Measurements from ENCODE around the gene CD74.

The CD74 gene

DNA sequence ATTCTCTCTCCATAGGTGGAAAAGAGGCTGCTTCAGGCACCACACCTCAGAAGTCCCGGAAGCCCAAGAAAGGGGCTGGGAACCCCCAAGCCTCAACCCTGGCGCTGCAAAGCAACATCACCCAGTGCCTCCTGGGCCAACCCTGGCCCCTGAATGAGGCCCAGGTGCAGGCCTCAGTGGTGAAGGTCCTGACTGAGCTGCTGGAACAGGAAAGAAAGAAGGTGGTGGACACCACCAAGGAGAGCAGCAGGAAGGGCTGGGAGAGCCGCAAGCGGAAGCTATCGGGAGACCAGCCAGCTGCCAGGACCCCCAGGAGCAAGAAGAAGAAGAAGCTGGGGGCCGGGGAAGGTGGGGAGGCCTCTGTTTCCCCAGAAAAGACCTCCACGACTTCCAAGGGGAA, 16.4 kb downstream of the CD74 start:
- FAIRE-seq = no peak

DNA sequence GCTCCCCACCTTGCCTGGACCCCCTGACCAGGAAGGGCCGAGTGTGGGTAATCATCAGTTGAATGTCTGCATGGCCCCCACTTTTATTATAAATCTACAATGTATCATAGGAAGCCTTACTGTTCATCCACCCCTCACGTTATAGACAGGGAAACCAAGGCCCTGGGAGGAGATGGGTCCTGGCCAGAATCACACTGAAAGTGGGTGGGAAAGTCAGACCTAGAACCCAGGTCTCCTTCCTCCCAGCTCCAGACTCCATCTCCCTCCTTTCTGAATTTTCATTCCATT, 17.1 kb downstream of the CD74 start:
- FAIRE-seq = no peak

DNA sequence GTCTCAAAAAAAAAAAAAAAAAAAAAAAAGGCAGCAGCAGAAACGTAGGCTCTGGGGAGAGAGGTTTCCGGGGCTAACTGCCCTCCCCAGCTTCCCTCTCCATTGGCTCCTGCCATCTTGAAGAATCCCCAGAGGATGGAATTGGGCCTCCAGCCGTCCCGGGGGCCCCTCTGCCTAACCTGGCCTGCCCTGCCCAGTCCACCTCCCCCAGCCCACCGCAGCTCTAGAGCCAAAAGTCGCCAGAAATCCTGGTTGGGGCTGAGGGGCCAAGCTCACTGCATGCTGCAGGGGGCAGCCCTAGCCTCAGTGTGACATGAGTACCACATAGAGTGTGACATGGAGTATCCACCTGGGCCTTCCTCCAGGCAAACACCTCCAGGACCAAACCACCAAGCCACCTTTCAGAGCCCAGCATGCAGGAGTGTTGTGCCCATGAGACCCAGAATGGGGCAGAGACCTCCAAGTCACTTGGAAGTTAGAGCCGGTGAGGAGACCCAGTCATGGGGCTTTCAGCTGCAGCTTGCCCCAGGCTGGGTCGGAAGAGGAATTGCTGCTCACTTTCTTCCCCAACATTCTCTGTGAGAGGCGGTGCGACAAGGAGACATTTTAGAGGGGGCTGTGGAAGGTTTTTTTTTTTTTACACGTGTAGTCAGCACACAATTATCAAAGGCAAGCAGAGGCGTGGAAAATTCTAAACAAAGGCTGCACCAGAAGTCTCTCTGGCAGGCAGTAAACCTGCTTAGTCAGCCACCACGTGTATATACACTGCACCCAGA, 17.6 kb downstream of the CD74 start:
- FAIRE-seq = no peak

DNA sequence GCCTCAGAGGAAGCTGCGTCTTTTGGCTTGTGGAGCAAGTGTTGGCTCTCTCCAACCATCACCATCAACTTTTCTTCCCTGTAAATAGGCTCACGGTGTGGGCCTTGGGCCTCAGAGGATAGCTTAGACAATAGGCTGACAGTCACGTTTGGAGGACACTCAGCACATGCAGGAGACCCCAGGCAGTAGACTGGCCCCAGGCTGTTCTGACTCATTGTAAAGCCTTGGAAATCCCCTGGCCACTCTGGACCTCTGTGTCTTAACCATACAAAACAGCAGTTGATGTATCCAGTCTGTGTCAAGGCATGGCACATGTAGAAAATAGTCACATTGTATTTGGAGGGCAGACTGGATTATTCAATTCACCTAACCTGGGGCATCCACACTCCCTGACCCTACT, 18.6 kb downstream of the CD74 start:
- no peak for FAIRE-seq

DNA sequence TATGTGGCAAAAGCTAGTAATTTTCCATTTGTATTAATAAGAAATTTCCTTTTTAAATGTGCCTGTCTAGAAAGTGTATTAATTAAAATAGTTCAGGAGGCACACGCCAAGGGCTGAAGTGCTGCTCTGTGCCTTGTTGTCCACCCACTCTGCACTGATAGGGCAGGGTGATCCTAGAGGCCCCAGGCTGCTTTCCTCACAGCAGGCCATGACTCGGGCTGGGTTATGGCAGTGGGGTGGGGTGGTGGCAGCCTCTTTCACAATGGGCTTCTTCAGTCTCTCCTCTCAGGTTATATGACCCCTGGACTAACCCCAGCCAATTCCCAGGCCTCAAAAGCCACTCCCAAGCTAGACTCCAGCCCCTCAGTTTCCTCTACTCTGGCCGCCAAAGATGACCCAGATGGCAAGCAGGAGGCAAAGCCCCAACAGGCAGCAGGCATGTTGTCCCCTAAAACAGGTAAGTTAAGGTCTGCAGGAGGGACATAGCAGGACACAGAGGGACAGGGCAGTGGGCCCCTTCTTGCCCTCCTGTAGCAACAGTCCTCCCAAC, 19.5 kb downstream of the CD74 start:
- no peak for FAIRE-seq

DNA sequence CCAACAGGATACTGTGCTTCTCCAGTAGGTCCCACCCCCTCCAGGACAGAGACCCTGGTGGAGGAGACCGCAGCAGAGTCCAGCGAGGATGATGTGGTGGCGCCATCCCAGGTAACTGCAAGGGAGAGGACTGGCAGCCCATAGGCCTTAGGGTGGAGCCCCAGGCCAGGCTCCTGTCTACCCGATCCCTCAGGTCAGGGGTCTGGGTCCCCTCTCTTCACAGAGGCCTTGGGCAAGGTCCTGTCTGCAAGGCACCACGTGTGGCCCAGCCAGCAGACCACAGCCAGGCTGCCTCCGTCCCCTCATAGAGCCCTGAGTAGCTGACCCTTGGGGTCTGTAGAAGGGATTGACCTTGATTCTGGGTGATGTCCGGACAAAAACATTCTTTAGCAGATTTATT, 20.0 kb downstream of the CD74 start:
- no peak for FAIRE-seq

DNA sequence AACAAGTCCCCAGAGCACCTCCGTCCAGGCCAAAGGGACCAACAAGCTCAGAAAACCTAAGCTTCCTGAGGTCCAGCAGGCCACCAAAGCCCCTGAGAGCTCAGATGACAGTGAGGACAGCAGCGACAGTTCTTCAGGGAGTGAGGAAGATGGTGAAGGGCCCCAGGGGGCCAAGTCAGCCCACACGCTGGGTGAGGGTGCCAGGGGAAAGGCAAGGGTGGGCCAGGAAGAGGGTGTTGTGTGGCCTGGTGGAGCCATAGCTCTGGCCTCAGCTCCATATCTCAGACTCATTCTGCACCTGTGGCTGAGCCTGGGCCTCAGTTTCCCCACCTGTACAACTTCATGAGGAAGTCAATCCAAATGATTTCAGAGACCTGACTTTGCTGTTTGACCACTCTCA, 20.7 kb downstream of the CD74 start:
- no peak for FAIRE-seq

DNA sequence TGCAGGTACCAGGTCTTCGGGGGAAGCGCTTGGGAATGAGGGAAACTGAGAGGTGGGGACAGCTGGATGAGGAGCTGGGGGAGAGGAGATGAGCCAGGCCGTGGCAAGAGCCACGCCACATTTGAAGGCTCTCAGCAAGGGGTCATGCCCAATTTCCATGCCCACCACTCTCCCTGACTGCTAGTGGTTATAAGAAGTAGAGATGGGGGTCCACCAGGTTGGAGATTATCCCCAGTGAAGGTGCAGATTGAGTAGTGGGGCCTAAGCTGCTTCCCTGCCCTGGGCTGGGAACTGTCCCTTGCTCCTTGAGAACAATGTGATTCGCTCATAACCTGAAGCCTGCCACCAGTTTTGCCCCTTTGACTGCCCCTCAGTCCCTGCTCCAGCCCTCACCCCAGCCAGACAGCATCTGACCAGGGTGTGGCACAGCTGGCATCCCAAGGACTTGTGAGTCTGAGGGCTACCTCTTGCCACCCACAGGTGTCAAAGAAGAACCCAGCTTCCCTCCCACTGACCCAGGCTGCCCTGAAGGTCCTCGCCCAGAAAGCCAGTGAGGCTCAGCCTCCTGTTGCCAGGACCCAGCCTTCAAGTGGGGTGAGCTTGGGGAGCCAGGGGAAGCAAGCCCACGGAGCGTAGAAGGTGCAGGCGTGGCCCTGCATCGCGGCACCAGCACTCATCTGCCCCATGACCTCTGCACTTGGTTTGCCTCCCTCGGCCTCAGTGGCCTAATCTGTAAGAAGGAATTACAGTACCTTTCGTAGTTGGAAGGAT, 21.5 kb downstream of the CD74 start:
- no peak for FAIRE-seq

DNA sequence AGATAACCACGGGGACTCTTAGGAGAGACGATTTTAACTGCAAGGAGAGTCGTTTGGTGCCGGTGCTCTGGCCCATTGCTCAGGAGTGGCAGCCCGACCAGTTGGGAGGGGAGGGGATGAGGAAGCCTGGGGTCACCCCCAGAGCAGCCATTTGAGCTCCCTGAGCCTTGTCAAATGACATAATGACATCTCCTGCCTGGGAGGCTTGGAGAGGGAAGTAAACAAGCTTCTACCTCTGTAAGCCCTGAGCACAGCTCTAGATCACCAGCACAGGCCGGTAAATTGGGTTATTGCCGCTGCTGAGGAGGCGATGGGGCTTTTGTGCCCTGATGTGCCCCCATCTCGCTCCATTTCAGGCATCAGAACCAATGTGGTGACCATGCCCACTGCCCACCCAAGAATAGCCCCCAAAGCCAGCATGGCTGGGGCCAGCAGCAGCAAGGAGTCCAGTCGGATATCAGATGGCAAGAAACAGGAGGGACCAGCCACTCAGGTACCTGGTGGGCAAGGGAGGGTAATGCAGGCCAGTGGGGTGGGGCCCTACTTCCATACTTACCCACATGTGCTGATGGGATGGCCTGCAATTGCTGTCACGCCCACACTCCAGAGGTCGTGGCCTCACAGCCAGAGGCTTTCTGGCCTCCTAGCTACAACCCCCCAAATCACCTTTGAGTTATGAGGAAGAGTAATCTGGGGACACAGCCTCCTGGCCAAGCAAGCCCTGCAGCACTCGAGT, 23.0 kb downstream of the CD74 start:
- no peak for FAIRE-seq

DNA sequence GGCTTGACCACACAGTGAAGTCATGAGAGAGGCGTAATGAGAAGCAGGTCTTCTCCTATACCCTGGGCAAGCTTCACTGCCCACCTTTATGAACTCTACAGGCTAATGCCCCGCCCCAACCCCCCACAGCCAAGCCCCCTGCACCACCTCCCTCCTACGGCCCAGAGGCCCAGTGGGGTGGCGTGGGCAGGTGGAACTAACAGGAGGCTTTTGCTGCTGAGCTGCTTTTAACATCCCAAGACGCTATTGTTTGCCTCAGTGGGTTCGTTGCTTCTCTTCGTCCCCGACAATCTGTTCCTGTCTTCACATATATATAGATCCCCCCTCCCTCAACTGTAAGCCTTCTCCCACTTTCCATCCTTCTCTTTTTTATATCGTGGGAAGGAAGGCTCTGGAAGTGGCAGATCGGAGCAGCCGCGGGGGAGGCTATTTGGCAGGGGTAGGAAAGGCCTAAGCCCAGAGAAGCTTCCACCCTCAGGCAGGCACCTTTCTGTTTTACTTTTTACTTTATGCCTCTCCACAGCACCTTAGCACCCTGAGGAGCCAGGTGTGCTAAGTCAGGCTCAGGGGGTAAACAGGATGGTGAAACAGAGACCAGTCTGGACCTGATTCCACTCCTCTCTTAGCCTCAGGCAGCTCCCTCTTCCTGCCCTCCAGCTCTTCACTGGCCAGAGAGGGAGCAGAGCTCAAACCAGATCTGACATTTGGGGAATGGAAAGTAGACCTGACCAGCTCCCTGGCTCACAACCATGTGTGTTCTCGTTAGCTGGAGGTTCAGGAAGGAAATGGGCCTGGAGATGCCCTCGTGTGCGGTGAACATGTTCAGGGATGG, 26.5 kb downstream of the CD74 start:
- FAIRE-seq = no peak

DNA sequence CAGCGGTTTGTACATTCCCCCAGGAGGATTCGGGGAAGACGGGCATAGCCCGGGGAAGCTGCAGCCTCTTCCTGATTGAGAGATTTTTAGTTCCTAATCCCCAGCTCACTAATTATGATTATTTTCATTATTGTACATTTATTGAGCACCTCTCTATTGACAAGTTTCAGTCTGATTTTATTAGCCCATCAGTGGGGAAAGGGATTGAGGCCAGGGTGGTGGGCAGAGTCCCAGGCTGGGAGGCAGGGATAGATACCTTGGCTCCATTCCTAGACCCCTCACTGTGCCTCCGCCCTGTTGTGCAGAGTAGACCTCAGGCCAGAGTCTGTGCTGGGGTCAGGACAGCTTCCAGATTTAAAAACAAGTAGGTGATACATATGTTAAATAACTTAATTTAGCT, 28.0 kb downstream of the CD74 start:
- no peak for FAIRE-seq

DNA sequence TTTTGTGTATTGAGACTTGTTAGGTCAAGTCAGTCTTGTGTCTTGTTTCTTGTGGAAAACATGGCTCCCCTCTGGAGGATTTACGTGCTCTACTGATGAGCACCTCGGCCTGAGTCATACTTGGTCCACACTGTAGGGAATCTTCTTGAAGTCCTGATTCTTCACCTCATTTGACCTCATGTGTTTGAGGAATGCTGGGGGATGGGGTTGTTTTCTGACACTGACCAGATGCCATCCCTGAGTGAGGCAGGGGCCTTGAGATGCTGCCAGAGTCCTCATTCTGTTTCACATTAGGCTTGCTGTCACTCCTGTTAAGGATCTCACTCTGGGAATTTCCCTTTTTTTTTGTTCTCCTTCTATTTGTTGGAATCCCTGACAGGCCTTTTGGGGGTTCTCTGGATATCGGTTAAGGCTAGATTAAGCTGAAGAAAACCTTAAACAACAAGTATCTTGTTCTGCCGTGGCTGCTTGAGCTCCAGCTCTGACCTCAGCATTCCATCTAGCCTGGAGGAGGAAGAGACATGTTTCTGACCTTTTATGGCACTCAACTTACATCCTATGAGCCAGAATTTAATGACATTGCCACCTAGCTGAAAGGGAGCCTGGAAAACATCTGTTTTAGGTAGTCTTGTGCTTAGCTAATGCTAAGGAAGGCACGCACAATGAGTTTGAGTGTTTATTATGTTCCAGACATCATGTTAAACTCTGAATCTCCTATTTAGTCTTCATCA, 34.6 kb downstream of the CD74 start:
- FAIRE-seq = no peak

DNA sequence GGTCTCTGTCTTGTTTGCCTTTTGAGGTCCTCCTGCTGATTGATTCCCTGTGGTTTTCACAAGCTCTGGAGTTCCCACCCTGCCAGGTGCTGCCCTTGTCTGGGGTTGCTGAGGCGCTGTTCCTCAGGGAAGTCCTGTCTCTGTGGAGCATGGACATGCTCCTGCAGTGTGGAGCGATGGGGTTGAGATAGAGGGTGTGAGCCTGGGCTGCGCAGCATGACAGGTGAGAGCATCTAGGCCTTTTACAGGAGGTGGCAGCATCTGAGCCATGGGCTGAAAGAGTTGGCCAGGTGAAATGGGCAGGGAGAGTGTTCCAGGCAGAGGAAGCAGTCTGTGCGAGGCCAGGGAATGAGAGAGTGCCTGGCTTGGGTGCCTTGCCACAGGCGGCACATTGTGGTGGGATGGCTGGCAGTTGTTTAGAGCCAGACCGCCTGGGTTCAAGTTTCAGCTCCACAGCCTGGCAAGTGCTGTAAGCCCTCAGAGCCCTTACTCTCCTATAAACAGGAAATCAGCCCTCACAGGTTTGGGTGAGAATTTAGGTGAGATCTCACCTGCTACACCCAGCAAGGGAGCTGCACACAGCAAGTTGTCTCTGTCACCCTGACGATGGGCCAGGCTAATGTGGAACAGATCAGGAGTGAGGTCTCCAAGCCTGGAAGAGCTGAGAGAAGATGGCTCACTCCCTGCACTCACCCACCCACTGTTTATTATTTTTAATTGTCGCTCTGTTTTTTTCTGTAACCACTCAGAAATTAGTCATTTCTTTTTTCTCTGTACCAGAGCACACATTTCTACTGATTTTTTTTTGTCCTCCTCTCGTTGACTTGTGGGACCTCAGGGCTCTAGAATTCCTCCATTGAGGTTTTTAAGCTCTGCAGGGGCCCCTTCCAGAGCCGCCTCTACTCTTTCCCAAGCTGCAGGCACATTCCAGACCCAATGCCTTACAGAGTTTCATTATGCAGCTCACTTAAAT, 35.6 kb downstream of the CD74 start:
- no peak for FAIRE-seq

DNA sequence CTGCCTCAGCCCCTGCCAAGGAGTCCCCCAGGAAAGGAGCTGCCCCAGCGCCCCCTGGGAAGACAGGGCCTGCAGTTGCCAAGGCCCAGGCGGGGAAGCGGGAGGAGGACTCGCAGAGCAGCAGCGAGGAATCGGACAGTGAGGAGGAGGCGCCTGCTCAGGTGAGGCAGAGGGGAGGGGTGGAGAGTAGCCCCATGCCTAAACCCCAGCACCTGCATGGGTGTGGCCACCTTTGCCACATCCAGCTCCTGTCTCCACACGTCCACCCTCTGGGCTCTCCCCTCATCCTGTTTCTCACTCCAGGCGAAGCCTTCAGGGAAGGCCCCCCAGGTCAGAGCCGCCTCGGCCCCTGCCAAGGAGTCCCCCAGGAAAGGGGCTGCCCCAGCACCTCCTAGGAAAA, 38.1 kb downstream of the CD74 start:
- no peak for FAIRE-seq

DNA sequence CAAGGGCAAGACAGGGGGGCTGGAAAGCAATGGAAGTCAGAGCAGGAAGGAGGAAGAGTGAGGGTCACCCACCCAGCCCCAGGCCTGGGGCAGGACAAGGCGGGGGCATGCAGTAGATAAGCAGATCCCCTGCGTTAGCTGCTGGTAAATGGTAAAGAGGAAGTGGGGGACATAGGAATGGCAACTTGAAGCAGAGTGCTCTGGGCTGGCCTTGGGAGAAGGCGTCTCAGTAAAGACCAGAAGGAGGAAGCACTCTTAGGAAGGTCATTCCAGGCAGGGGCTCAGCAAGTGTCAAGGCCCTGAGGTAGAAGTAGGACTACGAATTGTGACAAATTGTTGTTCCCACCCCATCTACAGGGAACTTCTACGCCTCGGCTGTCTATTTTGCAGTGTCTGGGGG, 40.1 kb downstream of the CD74 start:
- no peak for FAIRE-seq

DNA sequence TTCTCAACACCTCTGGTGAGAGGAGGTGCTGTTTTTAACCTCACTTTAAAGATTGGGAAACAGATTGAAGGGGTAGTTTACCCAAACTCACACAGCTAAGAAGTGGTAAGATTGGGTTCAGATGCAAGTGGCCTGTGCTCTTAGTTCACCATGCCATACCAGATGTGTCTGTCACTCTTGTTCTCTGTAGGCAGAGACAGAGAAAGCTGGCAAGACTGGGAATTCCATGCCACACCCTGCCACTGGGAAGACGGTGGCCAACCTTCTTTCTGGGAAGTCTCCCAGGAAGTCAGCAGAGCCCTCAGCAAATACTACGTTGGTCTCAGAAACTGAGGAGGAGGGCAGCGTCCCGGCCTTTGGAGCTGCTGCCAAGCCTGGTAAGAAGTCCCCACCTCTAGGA, 44.2 kb downstream of the CD74 start:
- FAIRE-seq = no peak

DNA sequence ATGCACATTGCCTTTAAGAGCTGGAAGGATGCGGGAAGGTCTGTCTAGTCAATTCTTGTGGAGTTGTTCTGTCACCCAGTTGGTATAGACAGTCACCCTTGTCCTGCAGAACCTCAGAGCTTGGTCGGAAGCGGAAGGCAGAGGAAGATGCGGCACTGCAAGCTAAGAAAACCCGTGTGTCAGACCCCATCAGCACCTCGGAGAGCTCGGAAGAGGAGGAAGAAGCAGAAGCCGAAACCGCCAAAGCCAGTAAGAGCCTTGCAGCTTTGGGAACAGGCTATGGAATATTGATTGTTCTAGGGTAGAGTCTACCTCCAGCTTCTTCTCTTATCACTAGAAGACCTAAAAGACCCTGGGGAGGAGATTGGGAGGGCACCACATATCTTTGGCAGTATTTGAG, 48.7 kb downstream of the CD74 start:
- no peak for FAIRE-seq

DNA sequence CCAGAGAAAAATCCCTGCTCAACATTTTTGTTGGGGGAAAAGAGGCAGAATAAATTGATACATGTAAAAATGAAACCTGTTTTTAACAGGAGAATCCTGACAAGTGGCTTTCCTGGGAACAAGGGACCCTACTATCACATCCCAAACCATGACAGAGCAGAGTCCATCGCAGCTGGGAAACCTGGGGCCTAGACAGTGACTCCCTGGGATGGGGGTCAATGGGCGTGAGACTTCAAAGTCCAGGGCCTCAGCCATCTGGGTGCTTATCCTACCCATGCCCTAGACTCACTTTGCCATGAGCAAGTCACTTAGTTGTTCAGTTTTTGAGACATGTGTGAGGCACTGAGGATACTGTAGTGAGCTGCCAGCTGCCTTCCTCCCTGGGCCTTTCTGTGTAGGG, 49.5 kb downstream of the CD74 start:
- no peak for FAIRE-seq

DNA sequence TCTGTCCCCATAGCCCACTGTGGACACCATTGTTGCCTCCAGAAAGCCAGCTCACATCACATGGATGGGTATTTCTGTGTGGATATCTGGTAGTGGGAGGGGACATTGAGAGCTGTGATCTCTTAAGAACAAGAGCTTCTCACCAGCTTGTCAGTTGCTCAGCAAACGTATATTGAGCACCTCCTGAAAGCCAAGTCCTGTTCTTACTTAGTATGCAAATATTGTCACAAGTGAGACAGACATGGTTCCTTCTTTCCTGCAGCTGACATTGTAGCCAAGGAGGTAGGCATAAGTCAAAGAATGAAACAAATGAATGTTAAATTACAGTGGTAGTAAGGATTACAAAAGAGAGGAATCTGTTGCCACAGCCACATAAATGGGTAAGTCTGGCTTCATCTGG, 51.4 kb downstream of the CD74 start:
- FAIRE-seq = no peak

DNA sequence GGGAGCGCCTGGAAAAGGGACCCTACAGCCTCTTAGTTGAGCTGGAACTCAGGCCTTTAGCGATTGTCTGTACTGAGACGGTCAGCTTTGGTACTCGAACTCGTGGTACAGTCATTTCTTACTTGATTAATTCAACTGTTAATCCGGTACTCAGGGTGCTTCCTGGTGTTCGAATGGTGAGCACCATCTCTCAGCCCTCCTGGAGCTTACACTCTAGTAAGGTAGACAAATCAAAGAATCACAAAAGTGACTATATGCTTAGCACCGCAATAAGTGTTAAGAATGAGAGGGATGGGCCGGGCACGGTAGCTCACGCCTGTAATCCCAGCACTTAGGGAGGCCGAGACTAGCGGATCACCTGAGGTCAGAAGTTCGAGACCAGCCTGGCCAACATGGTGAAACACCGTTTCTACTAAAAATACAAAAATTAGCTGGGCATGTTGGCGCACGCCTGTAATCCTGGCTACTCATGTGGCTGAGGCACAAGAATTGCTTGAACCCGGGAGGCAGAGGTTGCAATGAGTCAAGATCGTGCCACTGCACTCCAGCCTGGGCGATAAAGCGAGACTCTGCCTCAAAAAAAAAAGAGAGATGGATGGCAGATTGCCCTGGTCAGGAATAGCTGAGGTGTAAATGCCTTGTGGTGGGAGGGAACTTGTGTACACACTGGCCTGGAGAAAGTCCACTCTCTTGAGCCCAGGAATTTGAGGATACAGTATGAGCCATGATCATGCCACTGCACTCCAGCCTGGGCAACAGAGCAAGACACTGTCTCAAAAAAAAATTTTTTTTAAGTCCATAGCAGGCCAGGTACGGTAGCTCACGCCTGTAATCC, 54.2 kb downstream of the CD74 start:
- no peak for FAIRE-seq
